Measurements from ENCODE around the gene PIH1D1.
"Not testable (repeated sequence)": the region's sequence is repeated elsewhere in the genome, so short reads cannot be mapped to it uniquely, and the experiment has no call there.

The PIH1D1 gene

GRCh38 chr19:49481020-49481683 is 29.5 kb upstream of the PIH1D1 start:
- DNase-seq (ENCODE audit: low read depth in 1 of 2, low spot score in 1 of 2) = no peak

- no peak for DNase-seq (ENCODE audit: low read depth in 1 of 2, low spot score in 1 of 2)
Measured at GRCh38 chr19:49479975-49480628, 28.5 kb upstream of the PIH1D1 start.

GRCh38 chr19:49475995-49476880 is 24.6 kb upstream of the PIH1D1 start:
- peak in 1 of 2 donors; percentile 63 for DNase-seq (ENCODE audit: low read depth in 1 of 2, low spot score in 1 of 2)

- DNase-seq (ENCODE audit: low read depth in 1 of 2, low spot score in 1 of 2) = no peak
Measured at GRCh38 chr19:49475191-49475917, 23.7 kb upstream of the PIH1D1 start.

GRCh38 chr19:49474542-49474924 is 22.9 kb upstream of the PIH1D1 start:
- no peak for DNase-seq (ENCODE audit: low read depth in 1 of 2, low spot score in 1 of 2)

GRCh38 chr19:49473868-49474541 is 22.4 kb upstream of the PIH1D1 start, which contains the start of gene FLT3LG:
Gene FLT3LG, plus strand, starts transcription at chr19:49474215. Its CDS starts 425 bp downstream, at chr19:49474640.
- DNase-seq (ENCODE audit: low read depth in 1 of 2, low spot score in 1 of 2) = peak; percentile 83 to 86

GRCh38 chr19:49473501-49473867 is 21.9 kb upstream of the PIH1D1 start:
- not testable (repeated sequence) for DNase-seq (ENCODE audit: low read depth in 1 of 2, low spot score in 1 of 2)

- no peak for DNase-seq (ENCODE audit: low read depth in 1 of 2, low spot score in 1 of 2)
Measured at GRCh38 chr19:49472936-49473335, 21.3 kb upstream of the PIH1D1 start.

- no peak for DNase-seq (ENCODE audit: low read depth in 1 of 2, low spot score in 1 of 2)
Measured at GRCh38 chr19:49470615-49470978, 19.0 kb upstream of the PIH1D1 start.

- peak; percentile 52 to 56 for DNase-seq (ENCODE audit: low read depth in 1 of 2, low spot score in 1 of 2)
Measured at GRCh38 chr19:49469828-49470614, 18.4 kb upstream of the PIH1D1 start.

GRCh38 chr19:49468746-49469447 is 17.3 kb upstream of the PIH1D1 start:
- DNase-seq (ENCODE audit: low read depth in 1 of 2, low spot score in 1 of 2) = peak in 1 of 2 donors; percentile 76

- no peak for DNase-seq (ENCODE audit: low read depth in 1 of 2, low spot score in 1 of 2)
Measured at GRCh38 chr19:49468199-49468598, 16.6 kb upstream of the PIH1D1 start.

GRCh38 chr19:49465371-49465770 is 13.8 kb upstream of the PIH1D1 start:
- DNase-seq (ENCODE audit: low read depth in 1 of 2, low spot score in 1 of 2) = no peak

- DNase-seq (ENCODE audit: low read depth in 1 of 2, low spot score in 1 of 2) = no peak
Measured at GRCh38 chr19:49463960-49464740, 12.5 kb upstream of the PIH1D1 start.

- no peak for DNase-seq (ENCODE audit: low read depth in 1 of 2, low spot score in 1 of 2)
Measured at GRCh38 chr19:49462492-49462891, 10.9 kb upstream of the PIH1D1 start.

- DNase-seq (ENCODE audit: low read depth in 1 of 2, low spot score in 1 of 2) = no peak
Measured at GRCh38 chr19:49461656-49462055, 10.0 kb upstream of the PIH1D1 start.

GRCh38 chr19:49461130-49461529 is 9.5 kb upstream of the PIH1D1 start:
- not testable (repeated sequence) for DNase-seq (ENCODE audit: low read depth in 1 of 2, low spot score in 1 of 2)

GRCh38 chr19:49459388-49459787 is 7.8 kb upstream of the PIH1D1 start:
- no peak for DNase-seq (ENCODE audit: low read depth in 1 of 2, low spot score in 1 of 2)

GRCh38 chr19:49458567-49458903 is 6.9 kb upstream of the PIH1D1 start:
- no peak for DNase-seq (ENCODE audit: low read depth in 1 of 2, low spot score in 1 of 2)
